ENCODE results near the gene PLXNA3. TPM values are rescaled to one million over a fixed set of nuclear protein-coding genes. Genes with fewer than 3 reads are reported as not detected.

Gene PLXNA3
- total and polyA plus RNA-seq, 10 of the 15 experiments (the other 5 are each of a cell fraction or from before 2014, with no cell fraction given), result 0.26 to 26.8 (median 3.4) TPM

DNA sequence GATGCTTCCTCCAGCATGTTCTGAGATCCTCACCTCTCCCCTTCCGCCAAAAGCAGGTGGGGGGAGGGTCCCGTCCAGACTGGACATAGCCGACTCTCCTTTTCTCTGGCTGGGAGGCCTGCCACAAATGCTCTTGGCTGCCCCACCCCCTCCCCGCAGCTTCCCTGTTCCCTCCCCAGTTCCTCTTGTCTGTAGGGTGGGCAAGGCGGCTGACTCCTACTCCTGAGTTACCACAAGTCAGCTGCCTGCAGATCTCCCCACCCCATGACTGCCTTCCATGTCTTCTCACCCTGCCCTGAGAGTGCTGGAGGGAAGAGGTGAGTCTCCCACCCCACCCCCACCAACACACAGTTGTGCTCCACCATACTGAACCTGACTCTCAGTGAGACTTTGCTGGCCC lies 26.7 kb upstream of the PLXNA3 start (continued):
- TF ChIP-seq, protein P1, sequence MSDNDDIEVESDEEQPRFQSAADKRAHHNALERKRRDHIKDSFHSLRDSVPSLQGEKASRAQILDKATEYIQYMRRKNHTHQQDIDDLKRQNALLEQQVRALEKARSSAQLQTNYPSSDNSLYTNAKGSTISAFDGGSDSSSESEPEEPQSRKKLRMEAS (IDR thresholded peaks at IDR 0.05; ENCODE audit: low read depth, low read length), result no peak
- TF ChIP-seq NR2F1 (conservative IDR thresholded peaks at IDR 0.05), result no peak
- TF ChIP-seq, protein P2, sequence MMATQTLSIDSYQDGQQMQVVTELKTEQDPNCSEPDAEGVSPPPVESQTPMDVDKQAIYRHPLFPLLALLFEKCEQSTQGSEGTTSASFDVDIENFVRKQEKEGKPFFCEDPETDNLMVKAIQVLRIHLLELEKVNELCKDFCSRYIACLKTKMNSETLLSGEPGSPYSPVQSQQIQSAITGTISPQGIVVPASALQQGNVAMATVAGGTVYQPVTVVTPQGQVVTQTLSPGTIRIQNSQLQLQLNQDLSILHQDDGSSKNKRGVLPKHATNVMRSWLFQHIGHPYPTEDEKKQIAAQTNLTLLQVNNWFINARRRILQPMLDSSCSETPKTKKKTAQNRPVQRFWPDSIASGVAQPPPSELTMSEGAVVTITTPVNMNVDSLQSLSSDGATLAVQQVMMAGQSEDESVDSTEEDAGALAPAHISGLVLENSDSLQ (IDR thresholded peaks at IDR 0.05), result no peak
- no peak for TF ChIP-seq MYB (IDR thresholded peaks at IDR 0.05; ENCODE audit: borderline replicate concordance, low read depth, low read length)
- no peak for TF ChIP-seq KAT2A (conservative IDR thresholded peaks at IDR 0.05; ENCODE audit: control insufficient read depth, low read depth, low read length)
- TF ChIP-seq BACH1 (IDR thresholded peaks at IDR 0.05; ENCODE audit: borderline replicate concordance), result no peak
- TF ChIP-seq, protein P3, sequence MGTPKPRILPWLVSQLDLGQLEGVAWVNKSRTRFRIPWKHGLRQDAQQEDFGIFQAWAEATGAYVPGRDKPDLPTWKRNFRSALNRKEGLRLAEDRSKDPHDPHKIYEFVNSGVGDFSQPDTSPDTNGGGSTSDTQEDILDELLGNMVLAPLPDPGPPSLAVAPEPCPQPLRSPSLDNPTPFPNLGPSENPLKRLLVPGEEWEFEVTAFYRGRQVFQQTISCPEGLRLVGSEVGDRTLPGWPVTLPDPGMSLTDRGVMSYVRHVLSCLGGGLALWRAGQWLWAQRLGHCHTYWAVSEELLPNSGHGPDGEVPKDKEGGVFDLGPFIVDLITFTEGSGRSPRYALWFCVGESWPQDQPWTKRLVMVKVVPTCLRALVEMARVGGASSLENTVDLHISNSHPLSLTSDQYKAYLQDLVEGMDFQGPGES (IDR thresholded peaks at IDR 0.05), result no peak
- no peak for TF ChIP-seq SP1 (IDR thresholded peaks at IDR 0.05; ENCODE audit: low read depth, low read length)
- TF ChIP-seq CBFB (IDR thresholded peaks at IDR 0.05; ENCODE audit: low read depth), result no peak
- TF ChIP-seq EZH2 (IDR thresholded peaks at IDR 0.05; ENCODE audit: borderline replicate concordance, control insufficient read depth, low read depth, low read length), result no peak

DNA sequence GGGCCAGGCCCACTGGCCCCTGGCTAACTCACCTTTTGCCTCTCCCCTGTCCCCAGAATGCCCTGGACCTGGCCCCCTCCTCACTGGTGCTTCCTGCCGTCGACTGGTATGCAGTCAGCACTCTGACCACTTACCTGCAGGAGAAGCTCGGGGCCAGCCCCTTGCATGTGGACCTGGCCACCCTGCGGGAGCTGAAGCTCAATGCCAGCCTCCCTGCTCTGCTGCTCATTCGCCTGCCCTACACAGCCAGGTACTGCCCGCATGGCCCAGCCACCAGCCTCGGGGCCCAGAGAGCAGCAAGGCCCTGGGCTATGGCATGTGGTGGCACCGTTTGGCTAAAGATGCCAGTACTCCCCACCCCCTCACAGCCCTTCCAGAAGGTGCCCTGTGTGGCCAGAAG lies 25.9 kb upstream of the PLXNA3 start:
- WGBS (ENCODE audit: insufficient coverage, insufficient replicate concordance, low lambda C conversion rate, missing lambda C conversion rate), result 65% methylated on average over 8 of the region's 8 CpGs
- intact Hi-C loops (cut with micrococcal nuclease; ENCODE audit: unreplicated experiment) (no loop called here), in situ Hi-C loops (cut with MboI) (no loop called here)
- Histone ChIP-seq H3K4me3 (no peak overlapping the region), H3K27me3 (replicated peaks in 1 of 2; ENCODE audit: control insufficient read depth in 2 of 2, insufficient read depth in 2 of 2, low read length in 1 of 2) (no peaks in the 10 kb centered on the region), H3K79me2 (ENCODE audit: control insufficient read depth, insufficient read depth, low read length) (peaks cover 14% of the 10 kb centered on the region), H4K20me1 (ENCODE audit: control insufficient read depth, insufficient read depth) (no peaks in the 10 kb centered on the region), H3K9ac (ENCODE audit: control insufficient read depth, insufficient read depth, low read length) (no peak overlapping the region), H3K4me2 (ENCODE audit: control insufficient read depth, insufficient read depth) (no peak overlapping the region), H3K4me1 (ENCODE audit: control insufficient read depth, insufficient read depth, low read length) (no peaks in the 10 kb centered on the region), H2AFZ (ENCODE audit: control insufficient read depth, low read depth, low read length) (no peak overlapping the region), H3K27ac (ENCODE audit: control insufficient read depth, insufficient read depth) (no peak overlapping the region), H3K36me3 (ENCODE audit: control insufficient read depth in 2 of 2, insufficient read depth in 2 of 2, low read length in 1 of 2) (peaks cover 0 to 2% of the 10 kb centered on the region in 2 experiments; a peak in 1 of 4 replicates), H3K9me3 (replicated peaks; ENCODE audit: control insufficient read depth, insufficient read depth, low read length) (no peaks in the 10 kb centered on the region; the same call in 2 of the 3 replicates)
- no TSS peak for BruUV-seq (replicated peaks)
- no peak for ATAC-seq
- FAIRE-seq, result no peak
- SMC1A ChIA-PET (ENCODE audit: uncharacterized antibody, unreplicated experiment), result no interaction called here
- CTCF ChIA-PET, result no interaction called here
- no peak for DNase-seq (ENCODE audit: low read depth, low spot score)
- RAD21 ChIA-PET (ENCODE audit: unreplicated experiment), result no interaction called here
- POLR2A ChIA-PET, result no interaction called here
- TF ChIP-seq MXI1 (IDR thresholded peaks at IDR 0.05; ENCODE audit: low read depth, low read length), result no peak
- no peak for TF ChIP-seq TAF1 (IDR thresholded peaks at IDR 0.05; ENCODE audit: borderline replicate concordance, low read depth, low read length)
- TF ChIP-seq, protein P4, sequence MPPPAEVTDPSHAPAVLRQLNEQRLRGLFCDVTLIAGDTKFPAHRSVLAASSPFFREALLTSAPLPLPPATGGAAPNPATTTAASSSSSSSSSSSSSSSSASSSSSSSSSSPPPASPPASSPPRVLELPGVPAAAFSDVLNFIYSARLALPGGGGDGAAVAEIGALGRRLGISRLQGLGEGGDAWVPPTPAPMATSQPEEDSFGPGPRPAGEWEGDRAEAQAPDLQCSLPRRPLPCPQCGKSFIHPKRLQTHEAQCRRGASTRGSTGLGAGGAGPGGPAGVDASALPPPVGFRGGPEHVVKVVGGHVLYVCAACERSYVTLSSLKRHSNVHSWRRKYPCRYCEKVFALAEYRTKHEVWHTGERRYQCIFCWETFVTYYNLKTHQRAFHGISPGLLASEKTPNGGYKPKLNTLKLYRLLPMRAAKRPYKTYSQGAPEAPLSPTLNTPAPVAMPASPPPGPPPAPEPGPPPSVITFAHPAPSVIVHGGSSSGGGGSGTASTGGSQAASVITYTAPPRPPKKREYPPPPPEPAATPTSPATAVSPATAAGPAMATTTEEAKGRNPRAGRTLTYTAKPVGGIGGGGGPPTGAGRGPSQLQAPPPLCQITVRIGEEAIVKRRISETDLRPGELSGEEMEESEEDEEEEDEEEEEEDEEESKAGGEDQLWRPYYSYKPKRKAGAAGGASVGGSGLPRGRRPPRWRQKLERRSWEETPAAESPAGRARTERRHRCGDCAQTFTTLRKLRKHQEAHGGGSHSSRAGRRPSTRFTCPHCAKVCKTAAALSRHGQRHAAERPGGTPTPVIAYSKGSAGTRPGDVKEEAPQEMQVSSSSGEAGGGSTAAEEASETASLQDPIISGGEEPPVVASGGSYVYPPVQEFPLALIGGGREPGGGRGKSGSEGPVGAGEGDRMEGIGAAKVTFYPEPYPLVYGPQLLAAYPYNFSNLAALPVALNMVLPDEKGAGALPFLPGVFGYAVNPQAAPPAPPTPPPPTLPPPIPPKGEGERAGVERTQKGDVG (CRISPR knock-in tag; IDR thresholded peaks at IDR 0.05), result no peak
- TF ChIP-seq KLF5 (IDR thresholded peaks at IDR 0.05; ENCODE audit: partially characterized antibody), result no peak
- no peak for TF ChIP-seq SMAD1 (IDR thresholded peaks at IDR 0.05; ENCODE audit: low read depth, partially characterized antibody)
